ENCODE data around the gene SYNJ2. TPM values are rescaled to one million over a fixed set of nuclear protein-coding genes. Genes with fewer than 3 reads are reported as not detected.
A peak's percentile ranks its signal among the peaks of the same experiment; 100 is the strongest.

The SYNJ2 gene
- total and polyA plus RNA-seq, 4 donors: 6.3 to 15.8 (median 9.4) TPM

DNA sequence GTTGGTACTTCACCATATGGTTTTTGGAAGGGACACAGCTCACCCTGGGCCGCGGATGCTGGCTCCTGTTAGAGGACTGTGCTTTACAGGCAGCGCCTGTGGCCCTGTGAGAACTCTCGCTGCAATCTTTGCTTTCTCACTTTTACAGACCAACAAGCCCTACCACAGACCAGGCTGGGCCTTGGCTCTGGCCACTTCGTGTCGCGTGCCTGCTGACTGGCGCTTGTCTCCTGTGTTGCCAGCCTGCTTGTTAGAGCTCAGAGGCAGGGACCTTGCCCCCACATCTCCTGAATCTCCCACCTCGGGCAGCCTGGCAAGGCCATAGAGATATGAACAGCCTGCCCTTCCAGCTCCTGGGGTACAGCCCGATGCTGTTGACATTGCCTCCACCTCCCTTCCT, 56.1 kb downstream of the SYNJ2 start:
- DNase-seq (ENCODE audit: low read depth in 4 of 6, low spot score in 6 of 6): no peak
- H3K4me3 ChIP-seq (ENCODE audit: low read depth, low read length): no peak overlapping the region
- peaks cover 25% of the 10 kb centered on the region for H3K4me1 ChIP-seq (ENCODE audit: control insufficient read depth, insufficient read depth, low read length)
- no peaks in the 10 kb centered on the region for H3K9me3 ChIP-seq (ENCODE audit: control insufficient read depth, insufficient read depth, low read length)
- 93% methylated on average over 9 of the region's 10 CpGs for WGBS (ENCODE audit: insufficient coverage)
- H3K27ac ChIP-seq (ENCODE audit: low read depth, low read length): no peak overlapping the region
- H3K27me3 ChIP-seq (ENCODE audit: control insufficient read depth, insufficient read depth, low read length): no peaks in the 10 kb centered on the region
- H3K36me3 ChIP-seq (ENCODE audit: control insufficient read depth, insufficient read depth, low read length): peaks cover 17% of the 10 kb centered on the region

DNA sequence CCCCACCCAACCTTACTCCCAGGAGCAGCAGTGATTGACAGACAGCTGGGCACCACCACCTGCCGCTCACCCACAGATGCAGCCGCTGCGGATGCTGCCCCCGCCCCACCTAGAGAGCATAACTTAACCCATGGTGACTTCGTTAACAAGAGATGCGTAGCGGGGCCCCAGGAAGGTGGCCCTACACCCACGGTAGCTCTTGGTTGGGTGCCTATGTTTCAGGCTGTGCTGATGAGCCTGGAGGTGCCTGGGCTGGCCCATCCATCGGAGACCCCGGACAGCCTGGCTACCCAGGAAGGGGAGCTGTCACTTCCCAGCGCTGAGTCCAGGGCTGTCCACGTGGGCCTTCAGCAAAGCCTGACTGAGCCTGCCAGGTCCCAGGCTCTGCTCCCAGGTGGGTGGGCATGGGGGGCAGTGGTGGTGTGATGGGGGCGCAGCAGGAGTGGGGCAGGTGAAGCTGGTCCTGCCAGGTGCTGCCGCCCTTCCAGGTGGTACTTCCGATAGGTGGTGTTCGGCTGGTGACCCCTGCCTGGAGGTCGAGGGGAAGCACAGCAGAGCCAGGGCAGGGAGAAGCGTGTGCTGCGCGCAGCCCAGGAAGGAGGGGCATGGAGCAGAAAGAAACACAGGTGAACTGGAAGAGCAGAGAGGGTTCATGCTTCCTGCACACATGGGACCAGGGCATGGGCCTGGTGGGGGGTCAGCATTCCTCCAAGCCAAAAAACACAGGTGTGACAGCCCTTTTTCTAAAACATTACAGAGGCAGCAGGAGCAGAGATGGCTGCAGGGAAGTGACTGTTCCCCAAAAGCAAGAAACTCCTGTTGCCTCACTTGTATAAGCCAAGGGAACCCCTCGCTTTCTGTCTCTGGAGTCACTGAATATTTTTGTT, 56.9 kb downstream of the SYNJ2 start:
- Histone ChIP-seq H3K9me3 (ENCODE audit: control insufficient read depth, insufficient read depth, low read length) (no peaks in the 10 kb centered on the region), H3K4me3 (ENCODE audit: low read depth, low read length) (no peak overlapping the region), H3K36me3 (ENCODE audit: control insufficient read depth, insufficient read depth, low read length) (peaks cover 17% of the 10 kb centered on the region), H3K4me1 (ENCODE audit: control insufficient read depth, insufficient read depth, low read length) (peaks cover 23% of the 10 kb centered on the region), H3K27ac (ENCODE audit: low read depth, low read length) (no peak overlapping the region), H3K27me3 (ENCODE audit: control insufficient read depth, insufficient read depth, low read length) (no peaks in the 10 kb centered on the region)
- DNase-seq (ENCODE audit: low read depth in 4 of 6, low spot score in 6 of 6): no peak
- WGBS (ENCODE audit: insufficient coverage): 90% methylated on average over 19 of the region's 21 CpGs

DNA sequence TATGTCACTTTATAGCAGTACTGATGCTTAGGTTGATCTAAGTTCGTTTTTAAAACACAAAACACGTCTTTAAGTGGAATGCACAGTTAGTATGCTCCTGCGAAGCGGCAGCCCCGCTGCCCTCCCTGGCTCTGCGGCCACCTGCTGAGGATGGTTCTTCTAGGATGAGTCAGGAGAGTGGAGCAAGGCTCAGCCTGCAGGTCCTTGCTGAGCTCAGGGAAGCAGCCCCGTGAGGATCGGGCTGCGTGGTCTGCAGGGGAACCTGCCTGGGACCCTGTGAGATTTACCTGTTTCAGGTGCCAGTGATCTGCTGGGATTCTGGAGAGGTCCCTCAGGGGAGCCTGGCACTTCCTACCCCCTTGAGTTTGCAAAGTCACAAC, 57.5 kb downstream of the SYNJ2 start:
- Histone ChIP-seq H3K9me3 (ENCODE audit: control insufficient read depth, insufficient read depth, low read length) (no peaks in the 10 kb centered on the region), H3K4me1 (ENCODE audit: control insufficient read depth, insufficient read depth, low read length) (peaks cover 23% of the 10 kb centered on the region), H3K36me3 (ENCODE audit: control insufficient read depth, insufficient read depth, low read length) (peaks cover 20% of the 10 kb centered on the region), H3K27me3 (ENCODE audit: control insufficient read depth, insufficient read depth, low read length) (no peaks in the 10 kb centered on the region), H3K27ac (ENCODE audit: low read depth, low read length) (no peak overlapping the region), H3K4me3 (ENCODE audit: low read depth, low read length) (no peak overlapping the region)
- DNase-seq (ENCODE audit: low read depth in 4 of 6, low spot score in 6 of 6): no peak
- WGBS (ENCODE audit: insufficient coverage): 78% methylated on average over 9 of the region's 9 CpGs

DNA sequence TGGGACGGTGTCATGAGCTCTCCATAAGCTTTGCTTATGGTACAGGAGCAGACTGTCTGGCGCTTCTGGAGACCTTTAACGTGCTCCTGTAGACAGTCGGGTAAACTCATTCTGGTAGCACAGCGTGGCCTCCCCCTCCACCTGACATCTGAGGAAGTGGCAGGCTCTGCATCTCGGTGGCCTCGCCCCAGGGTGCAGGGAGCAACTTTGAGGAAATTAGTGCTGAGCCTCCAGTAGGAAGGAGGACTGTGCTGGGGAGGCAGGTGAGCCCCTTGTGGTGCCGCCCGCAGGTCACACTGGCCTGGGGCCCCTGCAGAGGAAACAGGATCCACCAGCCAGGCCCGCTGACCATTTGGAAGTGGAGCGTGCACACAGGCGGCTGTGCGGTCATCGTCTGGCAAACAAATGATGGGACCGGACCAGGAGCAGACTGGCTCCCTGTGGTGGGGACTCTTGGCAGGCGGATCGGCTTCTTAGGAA, 57.9 kb downstream of the SYNJ2 start:
- Histone ChIP-seq H3K27ac (ENCODE audit: low read depth, low read length) (no peak overlapping the region), H3K27me3 (ENCODE audit: control insufficient read depth, insufficient read depth, low read length) (no peaks in the 10 kb centered on the region), H3K4me1 (ENCODE audit: control insufficient read depth, insufficient read depth, low read length) (peaks cover 23% of the 10 kb centered on the region), H3K36me3 (ENCODE audit: control insufficient read depth, insufficient read depth, low read length) (peaks cover 20% of the 10 kb centered on the region), H3K4me3 (ENCODE audit: low read depth, low read length) (no peak overlapping the region), H3K9me3 (ENCODE audit: control insufficient read depth, insufficient read depth, low read length) (no peaks in the 10 kb centered on the region)
- 70% methylated on average over 16 of the region's 17 CpGs for WGBS (ENCODE audit: insufficient coverage)
- DNase-seq (ENCODE audit: low read depth in 4 of 6, low spot score in 6 of 6): peak in 1 of 6 donors; percentile 57

DNA sequence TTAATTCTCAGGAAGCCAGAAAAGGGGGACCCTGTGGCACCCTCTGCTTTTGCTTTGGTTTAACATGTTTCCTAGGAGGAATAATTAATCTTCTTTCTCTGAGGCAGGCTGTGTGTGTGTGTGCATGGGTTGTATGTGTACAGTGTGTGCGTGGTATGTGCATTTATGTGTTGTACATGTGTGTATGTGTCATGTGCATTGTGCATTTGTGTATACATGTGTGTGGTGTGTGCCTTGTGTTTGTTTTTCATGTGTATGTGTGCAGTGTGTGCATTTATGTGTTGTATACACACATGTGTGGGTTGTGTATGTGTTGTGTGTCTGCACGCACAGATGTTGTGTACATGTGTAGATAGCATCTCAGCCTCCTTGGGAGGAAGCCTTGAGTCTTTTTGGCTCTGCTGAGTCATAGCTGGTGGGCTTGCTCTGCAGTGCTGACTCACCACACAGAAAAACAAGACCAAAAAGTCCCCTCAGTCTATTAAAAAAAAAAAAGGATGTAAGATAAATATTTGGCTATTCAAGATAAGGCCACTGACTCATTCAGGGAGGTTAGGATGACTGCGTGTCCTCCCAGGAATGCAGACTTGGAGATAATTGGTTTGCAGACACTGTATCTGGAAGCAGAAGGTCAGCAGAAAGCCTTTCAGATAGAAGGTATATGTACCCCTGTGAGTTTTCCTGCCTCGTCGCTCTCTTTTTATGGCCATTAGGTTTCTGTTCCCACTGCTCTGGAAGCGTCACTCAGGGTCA, 58.6 kb downstream of the SYNJ2 start:
- no peaks in the 10 kb centered on the region for H3K27me3 ChIP-seq (ENCODE audit: control insufficient read depth, insufficient read depth, low read length)
- no peaks in the 10 kb centered on the region for H3K9me3 ChIP-seq (ENCODE audit: control insufficient read depth, insufficient read depth, low read length)
- DNase-seq (ENCODE audit: low read depth in 4 of 6, low spot score in 6 of 6): peak in 2 of 6 donors; percentile 34 to 40
- H3K4me1 ChIP-seq (ENCODE audit: control insufficient read depth, insufficient read depth, low read length): peaks cover 23% of the 10 kb centered on the region
- 63% methylated on average over 6 of the region's 6 CpGs for WGBS (ENCODE audit: insufficient coverage)
- no peak overlapping the region for H3K4me3 ChIP-seq (ENCODE audit: low read depth, low read length)
- no peak overlapping the region for H3K27ac ChIP-seq (ENCODE audit: low read depth, low read length)
- peaks cover 20% of the 10 kb centered on the region for H3K36me3 ChIP-seq (ENCODE audit: control insufficient read depth, insufficient read depth, low read length)

DNA sequence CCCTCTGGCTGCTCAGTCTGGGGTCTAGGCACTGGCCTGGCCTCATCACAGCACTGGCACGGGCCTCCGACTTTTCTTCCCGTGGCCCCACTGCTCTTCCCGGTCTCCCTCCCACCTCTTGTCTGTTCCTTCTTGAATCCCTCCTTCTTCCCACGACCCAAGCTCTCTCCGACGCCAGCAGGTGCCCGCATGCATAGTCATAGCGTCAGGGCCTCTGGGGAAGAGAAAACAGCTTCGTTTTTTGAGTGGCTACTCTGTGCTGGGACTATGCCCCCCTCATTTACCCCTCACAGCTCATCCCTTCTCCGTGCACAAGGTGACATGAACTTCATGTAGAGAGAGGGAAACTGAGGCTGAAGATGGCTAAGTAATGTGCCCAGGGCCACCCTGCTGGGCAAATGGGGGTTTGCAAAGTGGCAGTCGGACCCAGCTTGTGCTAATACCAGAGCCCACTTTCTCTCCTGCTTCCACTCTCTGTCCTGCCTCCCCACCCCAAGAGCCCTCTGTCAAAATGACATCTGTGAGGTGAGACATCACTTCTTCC, 59.2 kb downstream of the SYNJ2 start:
- DNase-seq (ENCODE audit: low read depth in 4 of 6, low spot score in 6 of 6): no peak
- WGBS (ENCODE audit: insufficient coverage): 71% methylated on average over 8 of the region's 12 CpGs
- peaks cover 20% of the 10 kb centered on the region for H3K36me3 ChIP-seq (ENCODE audit: control insufficient read depth, insufficient read depth, low read length)
- H3K4me1 ChIP-seq (ENCODE audit: control insufficient read depth, insufficient read depth, low read length): peaks cover 23% of the 10 kb centered on the region
- no peaks in the 10 kb centered on the region for H3K27me3 ChIP-seq (ENCODE audit: control insufficient read depth, insufficient read depth, low read length)
- H3K27ac ChIP-seq (ENCODE audit: low read depth, low read length): no peak overlapping the region
- H3K9me3 ChIP-seq (ENCODE audit: control insufficient read depth, insufficient read depth, low read length): no peaks in the 10 kb centered on the region
- no peak overlapping the region for H3K4me3 ChIP-seq (ENCODE audit: low read depth, low read length)

DNA sequence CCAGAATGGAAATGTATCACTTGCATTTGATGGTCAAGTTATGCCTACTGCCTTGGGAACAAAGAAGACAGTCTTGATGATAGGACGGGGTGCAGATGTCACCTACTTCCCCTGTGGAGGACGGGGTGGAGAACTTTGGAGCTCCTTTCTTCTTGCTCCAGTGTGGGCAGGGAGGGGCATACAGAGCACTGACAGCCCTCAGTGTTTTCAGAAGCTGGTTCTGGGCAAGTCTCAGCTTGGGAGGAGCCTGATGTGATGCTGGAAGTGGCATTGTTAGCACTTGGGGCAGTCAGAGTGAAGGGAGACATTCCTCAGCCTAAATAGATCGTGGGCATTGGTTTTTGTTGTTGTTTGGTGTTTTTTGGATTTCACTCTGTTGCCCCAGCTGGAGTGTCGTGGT, 59.7 kb downstream of the SYNJ2 start:
- H3K4me3 ChIP-seq (ENCODE audit: low read depth, low read length): no peak overlapping the region
- 81% methylated on average over 2 of the region's 4 CpGs for WGBS (ENCODE audit: insufficient coverage)
- H3K9me3 ChIP-seq (ENCODE audit: control insufficient read depth, insufficient read depth, low read length): no peaks in the 10 kb centered on the region
- peaks cover 20% of the 10 kb centered on the region for H3K36me3 ChIP-seq (ENCODE audit: control insufficient read depth, insufficient read depth, low read length)
- H3K27ac ChIP-seq (ENCODE audit: low read depth, low read length): no peak overlapping the region
- H3K4me1 ChIP-seq (ENCODE audit: control insufficient read depth, insufficient read depth, low read length): peaks cover 23% of the 10 kb centered on the region
- DNase-seq (ENCODE audit: low read depth in 4 of 6, low spot score in 6 of 6): no peak
- H3K27me3 ChIP-seq (ENCODE audit: control insufficient read depth, insufficient read depth, low read length): no peaks in the 10 kb centered on the region

DNA sequence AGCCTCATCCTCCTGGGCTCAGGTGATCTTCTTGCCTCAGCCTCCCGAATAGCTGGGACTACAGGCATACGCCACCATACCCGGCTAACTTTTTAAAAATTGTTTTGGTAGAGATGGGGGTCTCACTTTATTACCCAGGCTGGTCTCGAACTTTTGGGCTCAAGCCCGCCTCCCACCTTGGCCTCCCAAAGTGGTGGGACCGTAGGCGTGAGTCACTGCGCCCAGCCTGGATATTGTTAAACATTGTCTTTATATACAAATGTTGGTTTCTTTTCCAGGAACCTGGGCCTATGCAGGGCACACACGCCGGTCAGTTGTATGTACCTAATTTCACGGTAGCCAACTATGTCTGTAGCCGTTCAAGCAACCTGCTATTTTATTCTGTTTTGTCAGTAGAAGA, 60.1 kb downstream of the SYNJ2 start:
- H3K36me3 ChIP-seq (ENCODE audit: control insufficient read depth, insufficient read depth, low read length): peaks cover 20% of the 10 kb centered on the region
- H3K9me3 ChIP-seq (ENCODE audit: control insufficient read depth, insufficient read depth, low read length): no peaks in the 10 kb centered on the region
- no peak for DNase-seq (ENCODE audit: low read depth in 4 of 6, low spot score in 6 of 6)
- H3K4me3 ChIP-seq (ENCODE audit: low read depth, low read length): no peak overlapping the region
- WGBS (ENCODE audit: insufficient coverage): 86% methylated on average over 4 of the region's 12 CpGs
- H3K4me1 ChIP-seq (ENCODE audit: control insufficient read depth, insufficient read depth, low read length): peaks cover 23% of the 10 kb centered on the region
- no peak overlapping the region for H3K27ac ChIP-seq (ENCODE audit: low read depth, low read length)
- H3K27me3 ChIP-seq (ENCODE audit: control insufficient read depth, insufficient read depth, low read length): no peaks in the 10 kb centered on the region

DNA sequence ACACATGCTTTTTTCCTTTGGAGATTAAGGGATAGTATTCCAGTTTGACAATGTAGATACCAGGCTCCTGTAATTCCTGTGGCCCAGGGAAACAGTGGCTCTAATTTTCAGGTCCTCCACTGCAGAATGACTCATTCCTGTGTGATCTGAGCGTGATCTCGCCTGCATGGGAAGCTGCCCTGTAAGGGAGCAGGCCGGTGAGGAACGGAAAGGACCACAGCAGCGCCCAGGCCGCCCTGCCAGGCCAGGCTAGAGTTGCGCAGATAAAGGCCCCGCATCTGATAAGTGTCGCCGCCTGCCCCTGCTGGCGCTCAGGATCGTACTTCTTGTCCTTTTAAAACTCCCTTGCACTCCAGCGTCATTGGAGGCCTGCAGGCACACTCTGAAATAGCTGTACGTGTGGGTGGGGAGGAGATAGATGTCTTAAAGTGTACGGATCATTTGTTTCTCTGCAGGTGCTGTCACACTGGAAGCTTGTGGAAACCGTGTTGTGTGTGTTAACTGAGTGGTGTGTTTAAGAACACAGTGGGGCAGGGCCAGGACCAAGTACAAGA, 60.7 kb downstream of the SYNJ2 start:
- H3K4me1 ChIP-seq (ENCODE audit: control insufficient read depth, insufficient read depth, low read length): peaks cover 23% of the 10 kb centered on the region
- no peaks in the 10 kb centered on the region for H3K27me3 ChIP-seq (ENCODE audit: control insufficient read depth, insufficient read depth, low read length)
- no peak overlapping the region for H3K4me3 ChIP-seq (ENCODE audit: low read depth, low read length)
- WGBS (ENCODE audit: insufficient coverage): 77% methylated on average over 14 of the region's 16 CpGs
- no peaks in the 10 kb centered on the region for H3K9me3 ChIP-seq (ENCODE audit: control insufficient read depth, insufficient read depth, low read length)
- H3K36me3 ChIP-seq (ENCODE audit: control insufficient read depth, insufficient read depth, low read length): peaks cover 20% of the 10 kb centered on the region
- no peak overlapping the region for H3K27ac ChIP-seq (ENCODE audit: low read depth, low read length)
- DNase-seq (ENCODE audit: low read depth in 4 of 6, low spot score in 6 of 6): peak in 1 of 6 donors; percentile 76

All from spinal cord (tissue), 10 donors.